Islet precursor cell (in vitro differentiated cells): ENCODE results near the gene ERMAP.
"Not testable (repeated sequence)": the region's sequence is repeated elsewhere in the genome, so short reads cannot be mapped to it uniquely, and the experiment has no call there.

Source experiments
- DNase-seq: peaks from one replicate; pipeline ENCODE4 v3.0.0-alpha.2; 2018

Gene ERMAP

GRCh38 chr1:42845866-42846256 is 28.9 kb downstream of the ERMAP start:
- no peak for DNase-seq

GRCh38 chr1:42846257-42847110 is 29.6 kb downstream of the ERMAP start, which contains the start of gene ZNF691:
TSS of gene ZNF691 (plus strand) at chr1:42846613. CDS start at chr1:42849659, 3,046 bp downstream.
- peak; percentile 98 for DNase-seq

DNA sequence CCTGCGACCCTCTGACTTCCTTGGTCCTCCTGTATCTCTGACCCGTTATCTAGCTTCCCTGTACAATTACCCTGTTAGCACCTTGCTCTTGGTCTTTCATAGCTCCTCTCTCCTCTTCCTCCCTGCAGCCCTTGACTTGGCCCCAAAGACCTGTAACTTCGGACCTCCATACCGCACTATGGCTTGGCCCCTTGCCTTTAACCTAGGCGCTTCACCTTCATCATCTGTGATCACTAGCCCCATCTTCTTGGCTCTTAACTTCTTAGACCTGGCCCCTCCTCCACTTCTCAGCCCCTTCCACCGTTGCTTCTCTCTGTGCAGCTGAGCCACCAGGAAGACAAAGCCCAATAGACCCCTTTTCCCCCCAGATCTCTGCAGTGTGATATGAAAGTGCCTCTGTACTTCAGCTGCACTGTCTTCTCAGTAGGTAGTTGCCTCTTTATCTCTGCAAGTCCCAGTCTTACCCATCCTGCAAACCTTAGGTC is 30.2 kb downstream of the ERMAP start:
- no peak for DNase-seq

GRCh38 chr1:42847721-42848460 is 31.0 kb downstream of the ERMAP start:
- DNase-seq = no peak

DNA sequence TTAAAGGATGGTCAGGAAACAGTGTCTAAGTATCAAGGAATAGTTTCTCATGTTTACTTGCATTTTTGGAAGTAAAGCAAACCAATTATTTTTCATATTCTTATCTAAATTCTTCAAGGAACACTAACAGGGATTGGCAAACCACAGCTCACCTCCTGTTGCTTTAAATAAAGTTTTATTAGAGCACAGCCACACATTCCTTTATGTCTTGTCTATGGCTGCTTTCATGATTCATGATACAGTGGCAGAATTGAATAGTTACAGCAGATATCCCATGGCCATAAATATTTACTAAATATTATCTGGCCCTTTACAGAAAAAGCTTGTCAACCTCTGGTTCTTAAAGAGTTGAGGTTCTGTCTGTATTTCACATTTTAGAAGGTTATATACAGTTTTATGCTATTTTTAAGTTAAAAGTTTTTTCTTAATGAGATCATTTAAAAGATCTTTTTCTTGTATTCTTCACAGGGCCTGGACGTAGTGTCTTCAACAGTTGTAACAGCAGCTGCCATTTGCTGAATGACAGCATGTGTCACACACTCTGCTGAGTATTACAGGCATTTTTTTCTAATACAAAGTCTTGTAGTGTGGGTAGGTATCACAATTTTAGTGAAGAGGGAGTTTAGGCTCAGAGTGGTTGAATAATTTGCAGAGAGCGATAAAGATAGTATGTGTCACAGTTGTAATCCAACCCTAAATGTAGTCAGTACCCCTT is 32.1 kb downstream of the ERMAP start:
- DNase-seq = no peak

DNA sequence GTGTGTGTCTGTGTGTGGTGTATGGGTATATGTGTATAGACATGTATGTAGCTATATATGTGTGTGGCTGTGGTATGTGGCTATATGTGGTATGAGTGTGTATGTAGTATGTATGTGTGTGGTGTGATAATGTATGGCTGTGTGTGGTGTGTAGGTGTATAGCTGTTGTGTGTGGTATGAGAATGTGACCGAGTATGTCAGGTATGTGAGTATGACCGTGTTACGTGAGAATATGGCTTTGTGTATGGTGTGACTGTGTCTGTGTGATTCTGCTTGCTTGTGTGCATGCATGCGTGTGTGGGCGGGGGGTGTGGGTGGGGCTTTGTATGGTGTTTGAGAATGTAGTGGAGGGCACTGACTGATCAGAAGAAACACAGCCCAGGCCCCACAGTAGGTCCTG is 33.0 kb downstream of the ERMAP start:
- DNase-seq = no peak

- no peak for DNase-seq
These were observed 34.5 kb downstream of the ERMAP start for GRCh38 chr1:42851420-42851819.

DNA sequence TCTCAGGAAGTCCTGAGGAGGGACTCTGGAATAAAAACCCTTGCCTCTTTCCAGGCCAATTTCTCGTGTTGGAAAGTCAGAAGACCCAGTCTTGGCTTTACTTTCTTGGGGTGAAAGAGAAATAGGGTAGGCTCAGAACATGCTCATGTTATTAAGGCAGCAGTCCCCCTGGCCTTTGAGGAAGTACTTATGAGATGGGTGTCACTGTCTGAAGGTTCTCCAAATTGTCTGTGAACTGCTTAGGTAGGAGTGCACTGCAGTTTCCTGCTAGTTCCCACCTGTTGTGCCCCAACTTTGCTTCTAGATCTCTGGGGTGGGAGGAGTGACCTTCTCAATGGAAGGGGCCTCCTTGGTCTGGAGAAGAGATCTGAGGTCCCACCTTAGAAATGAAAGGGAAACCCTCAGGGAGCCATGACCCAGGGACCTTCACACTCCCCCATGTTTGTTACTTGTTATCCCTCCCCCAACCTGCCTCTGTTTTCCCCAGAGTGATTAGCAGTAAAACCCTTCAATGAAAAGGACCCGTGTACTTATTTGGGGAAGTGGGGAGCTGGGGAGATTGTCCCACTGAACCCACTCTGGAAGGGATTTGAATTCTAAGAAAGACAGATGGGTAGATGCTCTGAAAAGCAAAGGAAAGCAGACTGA is 35.2 kb downstream of the ERMAP start:
- no peak for DNase-seq

GRCh38 chr1:42852608-42852980 is 35.7 kb downstream of the ERMAP start:
- DNase-seq = no peak

DNA sequence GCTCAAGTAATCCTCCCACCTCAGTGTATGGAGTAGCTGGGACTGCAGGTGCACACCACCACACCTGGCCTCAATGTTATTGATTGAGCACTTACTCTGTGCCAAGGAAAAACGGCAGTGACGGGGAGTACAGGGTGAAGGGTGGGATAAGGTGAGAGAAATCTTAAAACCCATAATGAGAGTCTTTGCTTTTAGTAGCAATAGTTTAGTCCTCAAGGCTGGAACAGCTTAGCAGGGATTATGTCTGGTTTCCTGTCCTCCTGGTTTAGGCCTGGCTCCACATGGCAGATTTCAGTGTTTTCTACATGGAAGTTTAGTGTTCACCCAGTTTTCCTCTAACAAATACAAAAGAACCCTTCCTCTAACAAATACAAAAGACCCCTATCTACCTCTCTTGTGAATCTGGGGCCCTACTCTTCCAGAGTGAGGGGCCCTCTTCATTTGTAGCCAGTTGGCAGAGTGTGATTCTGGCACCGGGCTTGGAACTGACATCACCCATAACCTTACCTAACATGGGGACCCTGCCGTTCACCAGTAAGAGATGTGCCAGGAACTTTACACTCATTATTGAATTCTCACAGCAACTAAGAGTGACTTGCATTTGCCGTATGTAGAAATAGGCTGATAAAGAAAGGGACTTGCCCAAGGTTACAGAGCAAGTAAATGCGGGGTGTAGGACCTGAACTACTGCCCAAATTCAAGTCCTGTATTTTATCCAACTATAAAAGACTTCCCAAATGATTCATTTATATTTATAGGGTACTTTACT is 36.4 kb downstream of the ERMAP start:
- DNase-seq = no peak

DNA sequence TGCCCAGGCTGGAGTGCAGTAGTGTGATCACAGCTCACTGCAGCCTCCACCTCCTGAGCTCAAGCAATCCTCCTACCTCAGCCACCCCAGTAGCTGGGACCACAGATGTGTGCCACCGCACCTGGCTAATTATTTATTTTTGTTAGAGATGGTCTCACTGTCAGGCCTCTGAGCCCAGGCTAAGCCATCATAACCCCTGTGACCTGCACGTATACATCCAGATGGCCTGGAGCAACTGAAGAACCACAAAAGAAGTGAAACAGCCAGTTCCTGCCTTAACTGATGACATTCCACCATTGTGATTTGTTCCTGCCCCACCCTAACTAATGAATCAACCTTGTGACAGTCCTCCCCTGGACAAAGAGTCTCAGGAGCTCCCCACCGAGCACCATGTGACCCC is 39.6 kb downstream of the ERMAP start:
- not testable (repeated sequence) for DNase-seq

DNA sequence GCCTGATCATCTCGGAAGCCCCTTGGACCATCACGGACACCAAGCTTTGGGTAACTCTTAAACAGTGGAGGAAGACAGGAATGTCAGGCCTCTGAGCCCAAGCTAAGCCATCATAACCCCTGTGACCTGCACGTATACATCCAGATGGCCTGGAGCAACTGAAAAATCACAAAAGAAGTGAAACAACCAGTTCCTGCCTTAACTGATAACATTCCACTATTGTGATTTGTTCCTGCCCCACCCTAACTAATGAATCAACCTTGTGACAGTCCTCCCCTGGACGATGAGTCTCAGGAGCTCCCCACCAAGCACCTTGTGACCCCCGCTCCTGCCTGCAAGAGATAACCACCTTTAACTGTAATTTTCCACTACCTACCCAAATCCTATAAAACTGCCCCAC is 42.4 kb downstream of the ERMAP start:
- not testable (repeated sequence) for DNase-seq

- no peak for DNase-seq
These were observed 43.6 kb downstream of the ERMAP start for GRCh38 chr1:42860339-42861013.

- no peak for DNase-seq
These were observed 44.1 kb downstream of the ERMAP start for GRCh38 chr1:42861014-42861399.

DNA sequence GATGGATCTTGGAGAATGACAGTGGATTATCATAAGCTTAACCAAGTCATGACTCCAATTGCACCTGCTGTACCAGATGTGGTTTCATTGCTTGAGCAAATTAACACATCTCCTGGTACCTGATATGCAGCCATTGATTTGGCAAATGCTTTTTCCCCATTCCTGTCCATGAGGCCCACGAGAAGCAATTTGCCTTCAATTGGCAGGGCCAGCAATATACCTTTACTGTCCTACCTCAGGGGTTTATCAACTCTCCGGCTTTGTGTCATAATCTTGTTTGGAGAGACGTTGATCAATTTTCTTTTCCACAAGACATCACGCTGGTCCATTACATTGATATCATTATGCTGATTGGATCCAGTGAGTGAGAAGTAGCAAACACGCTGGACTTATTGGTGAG is 49.6 kb downstream of the ERMAP start:
- no peak for DNase-seq

- DNase-seq = not testable (repeated sequence)
These were observed 51.5 kb downstream of the ERMAP start for GRCh38 chr1:42868466-42868865.

DNA sequence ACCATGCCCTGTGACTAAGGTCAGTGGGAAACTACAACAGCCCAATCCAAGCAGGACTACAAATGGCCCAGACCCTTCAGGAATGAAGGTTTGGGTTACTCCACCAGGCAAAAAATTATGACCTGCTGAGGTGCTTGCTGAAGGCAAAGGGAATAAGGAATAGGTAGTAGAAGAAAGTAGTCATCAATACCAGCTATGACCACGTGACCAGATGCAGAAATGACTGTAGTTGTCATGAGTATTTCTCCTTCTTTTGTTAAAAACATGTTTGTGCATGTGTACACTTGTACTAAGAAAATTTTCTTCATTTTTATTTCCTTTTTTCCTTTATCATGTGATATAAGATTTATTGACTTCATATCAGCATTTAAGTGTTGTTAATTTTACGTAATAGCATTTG is 52.3 kb downstream of the ERMAP start:
- not testable (repeated sequence) for DNase-seq

- not testable (repeated sequence) for DNase-seq
These were observed 52.8 kb downstream of the ERMAP start for GRCh38 chr1:42869751-42870150.

DNA sequence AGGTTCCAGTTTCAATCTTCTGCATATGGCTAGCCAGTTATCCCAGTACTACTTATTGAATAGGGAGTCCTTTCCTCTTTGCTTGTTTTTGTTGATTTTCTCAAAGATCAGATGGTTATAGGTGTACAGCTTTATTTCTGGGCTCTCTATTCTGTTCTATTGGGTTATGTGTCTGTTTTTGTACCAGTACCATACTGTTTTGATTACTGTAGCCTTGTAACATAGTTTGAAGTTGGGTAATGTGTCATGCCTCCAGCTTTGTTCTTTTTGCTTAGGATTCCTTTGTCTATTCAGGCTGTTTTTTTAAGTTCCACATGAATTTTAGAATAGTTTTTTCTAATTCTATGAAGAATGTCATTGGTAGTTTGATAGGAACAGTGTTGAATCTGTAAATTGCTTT is 56.2 kb downstream of the ERMAP start:
- DNase-seq = not testable (repeated sequence)

- DNase-seq = no peak
These were observed 56.7 kb downstream of the ERMAP start for GRCh38 chr1:42873670-42874069.

DNA sequence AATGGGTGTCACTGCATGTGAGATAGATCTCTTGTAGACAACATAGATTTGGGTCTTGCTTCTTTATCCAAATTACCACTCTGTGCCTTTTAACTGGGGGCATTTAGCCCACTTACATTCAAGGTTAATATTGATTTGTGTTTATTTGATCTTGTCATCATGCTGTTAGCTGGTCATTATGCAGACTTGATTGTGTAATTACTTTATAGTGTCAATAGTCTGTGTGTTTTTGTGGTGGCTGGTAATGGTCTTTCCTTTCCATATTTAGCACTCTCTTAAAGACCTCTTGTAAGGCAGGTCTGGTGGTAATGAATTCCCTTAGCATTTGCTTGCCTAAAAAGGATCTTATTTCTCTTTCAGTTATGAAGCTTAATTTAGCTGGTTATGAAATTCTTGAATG is 59.1 kb downstream of the ERMAP start:
- no peak for DNase-seq
